H1 (cell line): ENCODE measurements around the gene ITPR1. TPM values are rescaled to one million over a fixed set of nuclear protein-coding genes. Genes with fewer than 3 reads are reported as not detected.

ENCODE experiments used
- CTCF ChIA-PET: fragments of 300-600 bp; sonication (Branson Sonifier 250); formaldehyde crosslinking; loops from one replicate; lab custom pipeline; 2021; ENCODE audit not compliant: partially characterized antibody; lab: Charles Lee
- POLR2A ChIA-PET: fragments of 300-600 bp; sonication (Branson Sonifier 250); formaldehyde crosslinking; loops from one replicate; lab custom pipeline; 2021; ENCODE audit warnings: inconsistent platforms; ENCODE audit not compliant: partially characterized antibody; lab: Charles Lee
- DNase-seq, 2 experiments: peaks; one replicate each; pipeline versions ENCODE4 v3.0.0 to v3.0.0-alpha.2; 2010 to 2022; ENCODE audit warnings: low spot score in 2 of 2, low read depth in 1 of 2, mixed read lengths in 1 of 2
- FAIRE-seq: peaks from 2 replicates; lab custom pipeline; 2011; peaks lifted over from hg19 to GRCh38; lab: Jason Lieb, UNC
- H2AFZ ChIP-seq: 2 replicates; pipeline ENCODE4 v1.8.1; 2012; ENCODE audit warnings: low read length, inconsistent platforms
- H2AK5ac ChIP-seq: 2 replicates; pipeline ENCODE4 v1.6.1; 2013; ENCODE audit warnings: low read depth, low read length
- H2BK120ac ChIP-seq: replicated peaks from 2 replicates; pipeline ENCODE3; 2013; ENCODE audit warnings: low read depth, low read length, inconsistent platforms
- H2BK12ac ChIP-seq: 2 replicates; pipeline ENCODE4 v1.6.1; 2013; ENCODE audit warnings: low read depth, low read length
- H2BK15ac ChIP-seq: 2 replicates; pipeline ENCODE4 v1.6.1; 2013; ENCODE audit warnings: low read length
- H2BK20ac ChIP-seq: 2 replicates; pipeline ENCODE4 v1.6.1; 2013; ENCODE audit warnings: low read length
- H2BK5ac ChIP-seq: 2 replicates; pipeline ENCODE4 v1.6.1; 2013; ENCODE audit warnings: low read depth, low read length
- H3K14ac ChIP-seq: 2 replicates; pipeline ENCODE4 v1.6.1; 2013; ENCODE audit warnings: inconsistent platforms; ENCODE audit not compliant: insufficient read length
- H3K18ac ChIP-seq: 2 replicates; pipeline ENCODE4 v1.6.1; 2013; ENCODE audit warnings: low read length; ENCODE audit errors: extremely low read depth
- H3K23ac ChIP-seq: 2 replicates; pipeline ENCODE4 v1.6.1; 2013; ENCODE audit warnings: inconsistent platforms; ENCODE audit not compliant: insufficient read length
- H3K23me2 ChIP-seq: 2 replicates; pipeline ENCODE4 v1.6.1; 2013; ENCODE audit warnings: low read depth, low read length
- H3K27ac ChIP-seq: 2 replicates; pipeline ENCODE4 v1.6.1; 2011; ENCODE audit warnings: low read depth, low read length, inconsistent platforms
- H3K27me3 ChIP-seq, 4 experiments: replicated peaks in 1 of 4; 1 replicate in 1 of 4; 2 replicates in 3 of 4; pipeline versions ENCODE4 v1.6.1 to v1.8.1; 2011 to 2013; ENCODE audit warnings: low read length in 3 of 4, mild to moderate bottlenecking in 3 of 4, inconsistent platforms in 2 of 4, mixed read lengths in 2 of 4, moderate library complexity in 1 of 4; ENCODE audit not compliant: control insufficient read depth in 3 of 4, insufficient read depth in 3 of 4; ENCODE audit errors: extremely low read depth in 1 of 4
- H3K36me3 ChIP-seq, 4 experiments: 2 replicates each; pipeline versions ENCODE4 v1.6.1 to v1.8.1; 2011 to 2013; ENCODE audit warnings: mild to moderate bottlenecking in 4 of 4, low read length in 3 of 4, moderate library complexity in 2 of 4, control low read depth in 1 of 4, inconsistent platforms in 1 of 4; ENCODE audit not compliant: insufficient read depth in 4 of 4, control insufficient read depth in 2 of 4
- H3K4ac ChIP-seq: replicated peaks from 2 replicates; pipeline ENCODE3; 2013; ENCODE audit warnings: low read length, low read depth, mixed read lengths, inconsistent platforms; ENCODE audit not compliant: insufficient read length
- H3K4me1 ChIP-seq, 4 experiments: replicated peaks in 1 of 4; 1 replicate in 1 of 4; 2 replicates in 3 of 4; pipeline versions ENCODE4 v1.6.1 to v1.8.1; 2011 to 2013; ENCODE audit warnings: low read length in 3 of 4, inconsistent platforms in 2 of 4, mixed read lengths in 1 of 4; ENCODE audit not compliant: insufficient read depth in 4 of 4, control insufficient read depth in 3 of 4
- H3K4me2 ChIP-seq, 2 experiments: 2 replicates each; pipeline versions ENCODE4 v1.6.1 to v1.8.1; 2011 to 2013; ENCODE audit warnings: low read depth in 2 of 2, low read length in 2 of 2, control low read depth in 1 of 2, inconsistent platforms in 1 of 2, mild to moderate bottlenecking in 1 of 2; ENCODE audit not compliant: insufficient read depth in 1 of 2
- H3K4me3 ChIP-seq, 4 experiments: fragments of 200-600, 300-600 bp in 1 of 4; sonication (generic), shearing (Covaris generic), sonication (Bioruptor Twin) in 1 of 4; 2 replicates each; pipeline versions ENCODE4 v1.5.1 to v1.8.1; 2011 to 2016; ENCODE audit warnings: low read length in 4 of 4, low read depth in 3 of 4, control low read depth in 2 of 4, inconsistent platforms in 2 of 4, mild to moderate bottlenecking in 2 of 4, mixed read lengths in 1 of 4, moderate library complexity in 1 of 4; ENCODE audit not compliant: insufficient read depth in 2 of 4; ENCODE audit errors: extremely low read depth in 1 of 4
- H3K56ac ChIP-seq: replicated peaks from 2 replicates; pipeline ENCODE3; 2013; ENCODE audit warnings: low read depth, mild to moderate bottlenecking, mixed read lengths, low read length, inconsistent platforms; ENCODE audit not compliant: insufficient read length
- H3K79me1 ChIP-seq: 2 replicates; pipeline ENCODE4 v1.6.1; 2013; ENCODE audit warnings: low read depth, low read length, control low read depth
- H3K79me2 ChIP-seq, 2 experiments: 2 replicates each; pipeline versions ENCODE4 v1.6.1 to v1.8.1; 2012 to 2013; ENCODE audit warnings: low read length in 2 of 2, mild to moderate bottlenecking in 2 of 2, inconsistent platforms in 1 of 2; ENCODE audit not compliant: insufficient read depth in 2 of 2, control insufficient read depth in 1 of 2
- H3K9ac ChIP-seq, 4 experiments: replicated peaks in 1 of 4; 1 replicate in 1 of 4; 2 replicates in 3 of 4; pipeline versions ENCODE4 v1.6.1 to v1.8.1; 2011 to 2013; ENCODE audit warnings: low read depth in 3 of 4, low read length in 3 of 4, control low read depth in 2 of 4, mild to moderate bottlenecking in 2 of 4, moderate library complexity in 2 of 4, inconsistent platforms in 1 of 4; ENCODE audit errors: extremely low read depth in 1 of 4
- H3K9me3 ChIP-seq, 2 experiments: 2 replicates each; pipeline versions ENCODE4 v1.6.1 to v1.8.1; 2012 to 2013; ENCODE audit warnings: mild to moderate bottlenecking in 2 of 2, moderate library complexity in 2 of 2, control low read depth in 1 of 2, inconsistent platforms in 1 of 2, low read depth in 1 of 2, low read length in 1 of 2, mixed read lengths in 1 of 2; ENCODE audit not compliant: insufficient read depth in 2 of 2
- H4K20me1 ChIP-seq, 2 experiments: replicated peaks in 1 of 2; 2 replicates each; pipeline versions ENCODE3 to v1.8.1; 2011 to 2013; ENCODE audit warnings: inconsistent platforms in 2 of 2, low read length in 2 of 2, mild to moderate bottlenecking in 1 of 2; ENCODE audit not compliant: insufficient read depth in 2 of 2, control insufficient read depth in 1 of 2
- H4K5ac ChIP-seq: 2 replicates; pipeline ENCODE4 v1.6.1; 2013; ENCODE audit warnings: low read length, low read depth, mixed read lengths, inconsistent platforms; ENCODE audit not compliant: insufficient read length
- H4K8ac ChIP-seq: 2 replicates; pipeline ENCODE4 v1.8.0; 2013; ENCODE audit warnings: mild to moderate bottlenecking, moderate library complexity, low read length, inconsistent platforms; ENCODE audit not compliant: insufficient read depth; ENCODE audit errors: extremely low read depth
- H4K91ac ChIP-seq: replicated peaks from 2 replicates; pipeline ENCODE3; 2013; ENCODE audit warnings: low read length, mixed read lengths, inconsistent platforms; ENCODE audit not compliant: insufficient read length
- BACH1 ChIP-seq: IDR thresholded peaks from 2 replicates; pipeline ENCODE4 v1.6.1; 2012; ENCODE audit warnings: low read length, improper control_type of control experiment
- CHD2 ChIP-seq: IDR thresholded peaks from 2 replicates; pipeline ENCODE4 v1.6.1; 2012; ENCODE audit warnings: low read length, improper control_type of control experiment
- CTBP2 ChIP-seq: IDR thresholded peaks from 2 replicates; pipeline ENCODE4 v1.7.0; 2011; ENCODE audit warnings: borderline replicate concordance, mild to moderate bottlenecking, moderate library complexity, mixed read lengths, low read length; ENCODE audit not compliant: insufficient read depth, insufficient read length
- EZH2 ChIP-seq: fragments of 200-600 bp; sonication (generic); IDR thresholded peaks from 2 replicates; pipeline ENCODE4 v1.7.1; 2012; ENCODE audit warnings: low read depth, mild to moderate bottlenecking, moderate library complexity, low read length, inconsistent platforms; ENCODE audit not compliant: severe bottlenecking
- FOSL1 ChIP-seq: IDR thresholded peaks from 2 replicates; pipeline ENCODE4 v1.6.1; 2011; ENCODE audit warnings: mild to moderate bottlenecking, low read depth, low read length, moderate library complexity; ENCODE audit not compliant: insufficient read depth
- GTF2F1 ChIP-seq: IDR thresholded peaks from 2 replicates; pipeline ENCODE4 v1.6.1; 2012; ENCODE audit warnings: low read depth, low read length, improper control_type of control experiment, borderline replicate concordance
- MAFK ChIP-seq: IDR thresholded peaks from 2 replicates; pipeline ENCODE4 v1.6.1; 2012; ENCODE audit warnings: low read depth, mild to moderate bottlenecking, improper control_type of control experiment, low read length
- POLR2A ChIP-seq, 2 experiments: IDR thresholded peaks; 1 replicate in 1 of 2; 2 replicates in 1 of 2; pipeline ENCODE4 v1.6.1; 2011; ENCODE audit warnings: low read depth in 2 of 2, low read length in 2 of 2, mild to moderate bottlenecking in 2 of 2; ENCODE audit errors: control extremely low read depth in 1 of 2
- POLR2AphosphoS5 ChIP-seq: IDR thresholded peaks from 2 replicates; pipeline ENCODE4 v1.6.1; 2011; ENCODE audit warnings: low read depth, low read length
- RBBP5 ChIP-seq: IDR thresholded peaks from 2 replicates; pipeline ENCODE4 v1.7.1; 2012; ENCODE audit warnings: low read depth, mild to moderate bottlenecking, inconsistent platforms, low read length, moderate library complexity, borderline replicate concordance
- SAP30 ChIP-seq: fragments of 300-600 bp; sonication (generic); IDR thresholded peaks from 2 replicates; pipeline ENCODE4 v1.7.1; 2012; ENCODE audit warnings: low read length, moderate library complexity, mild to moderate bottlenecking, inconsistent platforms; ENCODE audit not compliant: insufficient read depth, insufficient replicate concordance
- SIRT6 ChIP-seq: IDR thresholded peaks from one replicate; pipeline ENCODE4 v1.7.1; 2012; ENCODE audit warnings: low read length, inconsistent platforms
- SP4 ChIP-seq: IDR thresholded peaks from 2 replicates; pipeline ENCODE4 v1.6.1; 2012; ENCODE audit warnings: low read length, inconsistent platforms
- whole genome bisulfite sequencing, 2 experiments: shearing (Covaris generic) in 1 of 2; methylation state at CpG; one replicate each; pipeline versions ENCODE4 v1.1.6 to v1.1.7; 2013 to 2015; ENCODE audit warnings: low lambda C conversion rate in 2 of 2, mixed read lengths in 2 of 2, inconsistent platforms in 1 of 2, low coverage in 1 of 2, missing lambda C conversion rate in 1 of 2; ENCODE audit not compliant: insufficient replicate concordance in 2 of 2, insufficient coverage in 1 of 2, insufficient read length in 1 of 2; ENCODE audit errors: extremely low coverage in 1 of 2, missing lambda C conversion rate in 1 of 2; 5-methylcytosine and 5-hydroxymethylcytosine counted together
- polyA plus RNA-seq, 7 experiments: library from polyadenylated mRNA; depleted of rRNA in 3 of 7; stranded (reverse) in 5 of 7; unstranded in 2 of 7; fragments of >200 nt in 5 of 7; fragments of 200-250 nt in 2 of 7; gene quantifications; 1 replicate in 5 of 7; 2 replicates in 1 of 7; 4 replicates in 1 of 7; pipeline versions ENCODE4 v1.2.1 to v1.2.3, GENCODE V29; 2011 to 2013; ENCODE audit warnings: missing spikeins in 2 of 7, mixed read lengths in 2 of 7
- total RNA-seq: library from RNA; stranded (reverse); fragmentation: NEBNext Ultra II Directional; extraction: Animal tissue kit (Norgen Biotek cat#: 25700); gene quantifications from 2 replicates; pipeline ENCODE4 v1.2.1, GENCODE V29; 2021

ITPR1 gene
- total and polyA plus RNA-seq, 2 of the 8 experiments (the other 6 are each of a cell fraction or from before 2014, with no cell fraction given), result 2.5 to 16.3 TPM

DNA sequence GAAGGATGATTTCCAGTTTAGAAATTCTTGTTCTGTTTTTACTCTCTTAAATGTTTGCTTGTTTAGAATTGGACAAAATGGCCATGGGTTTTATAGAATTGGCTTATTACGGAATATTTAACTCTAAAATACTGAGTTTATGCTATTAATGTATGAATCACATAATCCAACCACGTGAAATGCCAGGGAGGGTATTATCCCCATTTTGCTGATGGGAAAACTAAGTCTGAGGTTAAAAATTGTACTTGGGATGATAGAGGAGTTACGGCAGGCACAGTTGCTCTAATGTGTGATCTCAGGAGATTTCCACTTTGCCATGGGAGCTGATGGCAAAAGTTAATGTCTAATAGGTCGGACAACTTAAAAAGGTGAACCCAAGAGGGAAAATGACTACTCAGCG is 194.4 kb downstream of the ITPR1 start:
- H3K27me3 ChIP-seq, result no peaks in the 10 kb centered on the region; a peak in 1 of 7 replicates
- no peaks in the 10 kb centered on the region for H3K23me2 ChIP-seq
- H3K4me1 ChIP-seq, result no peaks in the 10 kb centered on the region
- H4K5ac ChIP-seq, result no peak overlapping the region
- ChIA-PET POLR2A (no interaction called here), CTCF (interaction anchor here (1.9 to 6.0 kb wide), 2 partner anchors 16 to 24 kb away, joined by 6 to 44 read pairs; no protein-coding TSS in a partner anchor)
- no peak overlapping the region for H2AK5ac ChIP-seq
- DNase-seq (no peak), FAIRE-seq (no peak)
- H3K4me3 ChIP-seq, result no peak overlapping the region
- no peaks in the 10 kb centered on the region for H3K79me2 ChIP-seq
- no peaks in the 10 kb centered on the region for H3K79me1 ChIP-seq
- TF ChIP-seq CTBP2 (no peak), SP4 (no peak), CHD2 (no peak), POLR2A (IDR thresholded peaks at IDR 0.05; ENCODE audit: control extremely low read depth in 1 of 2, low read depth in 2 of 2, low read length in 2 of 2) (no peak), FOSL1 (no peak), MAFK (no peak), RBBP5 (no peak), POLR2AphosphoS5 (no peak), GTF2F1 (no peak), SIRT6 (no peak), BACH1 (no peak), EZH2 (no peak), SAP30 (no peak)
- no peak overlapping the region for H2BK12ac ChIP-seq
- H3K4ac ChIP-seq, result no peak overlapping the region
- no peak overlapping the region for H2AFZ ChIP-seq
- no peak overlapping the region for H2BK5ac ChIP-seq
- no peak overlapping the region for H2BK120ac ChIP-seq
- no peak overlapping the region for H3K23ac ChIP-seq
- 76% methylated on average over 5 of the region's 5 CpGs; no CpG with 5 or more reads in 1 of the 2 experiments for WGBS, 2 experiments
- no peaks in the 10 kb centered on the region for H3K9me3 ChIP-seq
- H3K14ac ChIP-seq, result no peak overlapping the region
- no peak overlapping the region for H3K9ac ChIP-seq
- no peaks in the 10 kb centered on the region; a peak in 1 of 8 replicates for H3K36me3 ChIP-seq
- no peak overlapping the region for H3K18ac ChIP-seq
- H4K8ac ChIP-seq, result no peak overlapping the region
- no peak overlapping the region for H3K56ac ChIP-seq
- no peaks in the 10 kb centered on the region for H4K20me1 ChIP-seq
- H3K4me2 ChIP-seq, result no peak overlapping the region
- H4K91ac ChIP-seq, result no peak overlapping the region
- no peak overlapping the region for H2BK15ac ChIP-seq
- no peak overlapping the region for H3K27ac ChIP-seq
- H2BK20ac ChIP-seq, result no peak overlapping the region
